HUES6 (cell line): ENCODE results near the gene LGI2.

Experiments used
- H3K27ac ChIP-seq: 2 replicates; pipeline ENCODE4 v1.7.0; 2013; ENCODE audit warnings: low read depth, mild to moderate bottlenecking, low read length, inconsistent platforms
- H3K27me3 ChIP-seq: 2 replicates; pipeline ENCODE4 v1.6.1; 2013; ENCODE audit warnings: low read length; ENCODE audit not compliant: control insufficient read depth, insufficient read depth
- H3K36me3 ChIP-seq: 2 replicates; pipeline ENCODE4 v1.6.1; 2013; ENCODE audit warnings: low read length; ENCODE audit not compliant: control insufficient read depth, insufficient read depth
- H3K4me1 ChIP-seq: 2 replicates; pipeline ENCODE4 v1.6.1; 2013; ENCODE audit warnings: low read length; ENCODE audit not compliant: control insufficient read depth, insufficient read depth
- H3K4me3 ChIP-seq: 2 replicates; pipeline ENCODE4 v1.5.1; 2013; ENCODE audit warnings: low read depth, low read length
- H3K9ac ChIP-seq: one replicate; pipeline ENCODE4 v1.6.1; 2013; ENCODE audit warnings: mild to moderate bottlenecking, low read length
- H3K9me3 ChIP-seq: 2 replicates; pipeline ENCODE4 v1.6.1; 2013; ENCODE audit warnings: low read depth, low read length; ENCODE audit not compliant: control insufficient read depth, insufficient read depth

The LGI2 gene

GRCh38 chr4:25030277-25031076 is at the start of gene LGI2:
Gene LGI2, minus strand, starts transcription at chr4:25030946. Its CDS starts 253 bp downstream, at chr4:25030693.
- Histone ChIP-seq H3K9ac (peak within 1 kb of the TSS; percentile 12), H3K4me3 (peak within 1 kb of the TSS; percentile 64)

DNA sequence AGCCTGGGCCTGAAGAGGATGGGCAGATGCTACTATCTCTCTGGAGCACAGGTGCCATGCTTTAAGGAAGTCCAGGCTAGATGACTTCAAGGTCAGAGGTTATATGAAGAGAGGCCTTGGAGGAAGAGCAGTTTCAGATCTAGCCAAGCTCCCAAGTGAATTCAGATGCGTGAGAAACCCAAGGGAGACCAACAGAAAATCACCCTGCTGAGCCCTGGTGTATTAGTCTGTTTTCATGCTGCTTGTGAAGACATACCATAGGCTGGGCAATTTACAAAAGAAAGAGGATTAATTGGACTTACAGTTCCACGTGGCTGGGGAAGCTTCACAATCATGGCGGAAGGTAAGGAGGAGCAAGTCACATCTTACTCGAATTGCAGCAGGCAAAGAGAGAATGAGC is 47.8 kb upstream of the LGI2 start:
- H3K9ac ChIP-seq = no peak overlapping the region
- H3K4me3 ChIP-seq = no peak overlapping the region
- no peaks in the 10 kb centered on the region for H3K27me3 ChIP-seq
- H3K9me3 ChIP-seq = peaks cover 13% of the 10 kb centered on the region; the same call in 1 of the 2 replicates
- H3K36me3 ChIP-seq = no peaks in the 10 kb centered on the region
- H3K27ac ChIP-seq = no peak overlapping the region
- peaks cover 2% of the 10 kb centered on the region; the same call in 1 of the 2 replicates for H3K4me1 ChIP-seq

More at GRCh38 chr4:25030277-25031076, at the start of gene LGI2:
- H3K27ac ChIP-seq = no peak within 1 kb of the TSS
- peaks cover 50% of the 10 kb centered on the region for H3K27me3 ChIP-seq
- peaks cover 15% of the 10 kb centered on the region for H3K4me1 ChIP-seq
- 0 out of 2 replicates have a peak, but pooled peaks cover 3% of the 10 kb centered on the region for H3K9me3 ChIP-seq
- no peaks in the 10 kb centered on the region for H3K36me3 ChIP-seq

DNA sequence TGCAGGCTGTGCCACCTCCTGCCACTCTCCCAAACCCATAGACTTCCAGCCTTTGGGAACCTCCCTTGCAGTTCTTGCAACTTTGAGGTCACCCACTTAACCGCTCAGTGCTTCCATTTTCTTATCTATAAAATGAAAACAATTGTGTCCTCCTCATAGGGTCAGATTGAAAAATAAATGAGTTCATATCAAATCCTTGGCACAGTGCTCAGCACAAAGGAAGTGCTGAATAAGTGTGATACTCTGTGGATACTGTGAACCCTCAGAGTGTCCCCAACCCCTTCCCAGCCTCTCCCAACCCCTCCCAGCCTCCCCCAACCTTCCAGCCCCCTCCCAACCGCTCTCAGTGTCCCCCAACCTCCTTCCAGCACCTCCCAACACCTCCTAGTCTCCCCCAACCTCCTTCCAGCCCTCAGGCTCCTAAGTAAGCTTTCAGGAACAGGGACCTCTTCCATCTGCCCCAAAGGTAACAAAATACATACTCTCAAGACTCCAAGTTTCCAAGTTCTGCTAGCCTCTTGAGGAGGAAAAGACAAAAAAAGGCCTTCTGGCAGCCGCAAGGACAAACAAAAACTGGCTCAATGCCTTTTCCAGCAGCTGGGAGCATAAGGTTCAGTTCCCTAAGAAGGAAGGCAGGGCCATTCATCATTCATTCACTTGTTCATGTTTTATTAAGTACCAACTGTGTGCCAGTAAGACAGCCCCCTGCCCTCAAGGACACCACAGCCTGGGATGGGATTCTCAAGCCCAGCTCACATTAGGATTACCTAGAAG is 46.1 kb upstream of the LGI2 start:
- H3K27ac ChIP-seq = no peak overlapping the region
- no peak overlapping the region for H3K4me3 ChIP-seq
- H3K27me3 ChIP-seq = no peaks in the 10 kb centered on the region
- H3K4me1 ChIP-seq = peaks cover 2% of the 10 kb centered on the region; the same call in 1 of the 2 replicates
- no peaks in the 10 kb centered on the region for H3K36me3 ChIP-seq
- no peak overlapping the region for H3K9ac ChIP-seq
- H3K9me3 ChIP-seq = peaks cover 29% of the 10 kb centered on the region

GRCh38 chr4:25075851-25076250 is 45.1 kb upstream of the LGI2 start:
- H3K36me3 ChIP-seq = no peaks in the 10 kb centered on the region
- H3K4me3 ChIP-seq = no peak overlapping the region
- H3K9me3 ChIP-seq = peaks cover 31% of the 10 kb centered on the region
- no peak overlapping the region for H3K27ac ChIP-seq
- no peak overlapping the region for H3K9ac ChIP-seq
- H3K4me1 ChIP-seq = peaks cover 2% of the 10 kb centered on the region; the same call in 1 of the 2 replicates
- no peaks in the 10 kb centered on the region for H3K27me3 ChIP-seq

DNA sequence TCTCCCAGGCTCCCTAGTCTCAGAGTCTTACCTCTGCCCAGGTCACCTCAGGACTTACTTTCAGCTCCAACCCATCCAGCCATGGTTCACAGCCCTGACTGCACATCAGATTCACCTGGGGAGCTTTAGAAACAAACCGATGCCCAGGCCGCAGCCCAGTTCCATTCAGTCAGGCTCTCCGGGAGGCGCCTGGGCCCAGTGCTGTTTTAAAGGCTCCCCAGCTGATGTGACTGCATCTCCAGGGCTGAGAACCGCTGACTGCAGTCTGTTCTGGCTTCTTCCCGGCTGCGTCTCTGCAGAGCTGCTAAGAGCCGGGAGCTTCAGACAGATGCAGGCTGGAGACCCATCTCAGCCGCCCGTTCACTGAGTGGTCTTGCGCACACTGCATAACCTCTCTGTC is 44.4 kb upstream of the LGI2 start:
- no peaks in the 10 kb centered on the region for H3K27me3 ChIP-seq
- no peaks in the 10 kb centered on the region for H3K36me3 ChIP-seq
- H3K9me3 ChIP-seq = peaks cover 31% of the 10 kb centered on the region
- no peak overlapping the region for H3K27ac ChIP-seq
- H3K4me3 ChIP-seq = no peak overlapping the region
- no peak overlapping the region for H3K9ac ChIP-seq
- peaks cover 2% of the 10 kb centered on the region; the same call in 1 of the 2 replicates for H3K4me1 ChIP-seq

DNA sequence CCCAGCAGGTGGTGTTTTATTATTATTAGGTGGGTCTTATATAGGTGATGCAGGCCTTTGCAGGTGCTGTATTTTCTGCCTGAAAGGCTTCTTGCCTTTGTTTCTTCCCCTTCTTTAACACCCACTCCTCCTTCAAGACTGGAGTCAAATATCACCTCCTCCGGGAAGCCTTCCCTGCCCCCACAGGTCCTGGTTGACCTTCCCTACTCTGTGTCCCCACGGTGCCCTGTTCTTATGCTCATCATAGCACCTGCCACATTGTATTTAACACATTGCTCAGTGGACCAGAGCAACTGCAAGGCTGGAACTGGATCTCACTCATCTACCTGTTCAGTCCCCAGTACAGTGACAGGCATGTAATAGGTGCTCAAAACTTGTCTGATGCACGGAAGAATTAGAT is 39.8 kb upstream of the LGI2 start:
- Histone ChIP-seq H3K4me3 (no peak overlapping the region), H3K27me3 (no peaks in the 10 kb centered on the region), H3K9ac (no peak overlapping the region), H3K36me3 (no peaks in the 10 kb centered on the region), H3K4me1 (peaks cover 29% of the 10 kb centered on the region), H3K9me3 (peaks cover 22% of the 10 kb centered on the region), H3K27ac (no peak overlapping the region)

DNA sequence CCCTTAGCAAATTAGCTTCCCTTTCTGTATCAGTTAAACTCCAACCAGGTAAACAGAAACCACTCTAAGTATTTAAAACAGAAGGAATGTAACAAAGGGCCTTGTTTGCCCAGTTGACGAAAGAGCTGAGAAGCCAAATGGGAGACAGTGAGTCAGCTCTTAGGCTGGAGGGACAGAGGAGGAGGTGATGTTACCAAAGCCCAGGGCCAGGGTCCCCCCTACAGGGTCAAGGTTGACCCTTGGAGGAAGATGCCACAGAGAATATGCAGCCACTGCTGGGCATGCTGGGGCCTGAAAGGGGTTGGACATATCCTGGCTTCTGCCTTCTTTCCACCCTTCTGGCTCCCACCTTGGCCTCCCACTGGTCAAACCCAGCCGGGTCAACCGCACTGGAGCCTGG is 38.3 kb upstream of the LGI2 start:
- Histone ChIP-seq H3K4me1 (peaks cover 38% of the 10 kb centered on the region), H3K4me3 (no peak overlapping the region), H3K27me3 (no peaks in the 10 kb centered on the region), H3K9me3 (peaks cover 22% of the 10 kb centered on the region), H3K36me3 (no peaks in the 10 kb centered on the region), H3K9ac (no peak overlapping the region), H3K27ac (no peak overlapping the region)

DNA sequence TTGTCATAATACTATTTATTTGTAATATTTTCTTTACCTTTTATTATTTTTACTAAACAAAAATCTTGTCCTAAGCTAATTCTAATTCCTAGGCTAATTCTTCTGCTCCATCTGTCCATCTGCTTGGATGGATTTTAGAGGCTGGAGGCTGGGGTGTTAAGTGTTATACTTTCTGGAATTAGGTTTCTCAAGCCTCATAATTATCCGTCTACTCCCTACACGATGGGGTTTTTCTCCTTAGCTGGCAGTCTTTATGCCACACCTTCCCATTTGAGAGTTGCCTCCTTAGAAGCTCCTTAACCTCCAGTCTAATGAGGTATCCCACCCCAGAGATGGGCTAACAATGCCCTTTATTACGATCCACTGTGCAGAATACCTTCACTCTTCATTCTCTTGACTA is 37.6 kb upstream of the LGI2 start:
- Histone ChIP-seq H3K27ac (no peak overlapping the region), H3K36me3 (no peaks in the 10 kb centered on the region)

GRCh38 chr4:25065932-25066590 is 35.3 kb upstream of the LGI2 start:
- H3K36me3 ChIP-seq = no peaks in the 10 kb centered on the region
- H3K9me3 ChIP-seq = no peaks in the 10 kb centered on the region; the same call in 1 of the 2 replicates
- H3K27me3 ChIP-seq = no peaks in the 10 kb centered on the region
- no peak overlapping the region for H3K27ac ChIP-seq
- peaks cover 42% of the 10 kb centered on the region for H3K4me1 ChIP-seq
- H3K9ac ChIP-seq = no peak overlapping the region
- H3K4me3 ChIP-seq = no peak overlapping the region

More for the DNA sequence above, 37.6 kb upstream of the LGI2 start:
- Histone ChIP-seq H3K9ac (no peak overlapping the region), H3K27me3 (no peaks in the 10 kb centered on the region), H3K4me3 (no peak overlapping the region), H3K9me3 (peaks cover 16% of the 10 kb centered on the region), H3K4me1 (peaks cover 38% of the 10 kb centered on the region)

- H3K27ac ChIP-seq = 0 out of 2 replicates have a peak overlapping the region, but pooled peaks have one; percentile 10
- no peaks in the 10 kb centered on the region for H3K27me3 ChIP-seq
- no peaks in the 10 kb centered on the region; the same call in 1 of the 2 replicates for H3K9me3 ChIP-seq
- H3K9ac ChIP-seq = peak overlapping the region; percentile 10
- peak overlapping the region; percentile 10 for H3K4me3 ChIP-seq
- no peaks in the 10 kb centered on the region for H3K36me3 ChIP-seq
- peaks cover 42% of the 10 kb centered on the region for H3K4me1 ChIP-seq
These were observed 34.7 kb upstream of the LGI2 start for GRCh38 chr4:25065431-25065858.
